Transverse colon (tissue), 4 donors: ENCODE measurements around the gene C1QTNF5. TPM values are rescaled to one million over a fixed set of nuclear protein-coding genes. Genes with fewer than 3 reads are reported as not detected.

Experiments used
- DNase-seq: peaks from one replicate; pipeline ENCODE4 v3.0.0-alpha.2; 2019
- H3K27ac ChIP-seq, 4 donors: fragments of 200-600 bp; sonication (generic); 2 replicates each; pipeline ENCODE4 v1.5.1; 2016 to 2018; ENCODE audit warnings: inconsistent platforms in 4 of 4
- H3K27me3 ChIP-seq: fragments of 200-600 bp; sonication (generic); 2 replicates; pipeline ENCODE4 v1.5.1; 2017; ENCODE audit warnings: inconsistent platforms
- H3K36me3 ChIP-seq, 4 donors: fragments of 200-600 bp; sonication (generic); 2 replicates each; pipeline ENCODE4 v1.5.1; 2017 to 2019; ENCODE audit warnings: inconsistent platforms in 4 of 4
- H3K4me1 ChIP-seq, 4 donors: fragments of 200-600 bp; sonication (generic); 2 replicates each; pipeline ENCODE4 v1.5.1; 2017 to 2020; ENCODE audit warnings: inconsistent platforms in 4 of 4
- H3K4me3 ChIP-seq, 4 donors: fragments of 200-600 bp; sonication (generic); 1 replicate in 1 of 4; 2 replicates in 3 of 4; pipeline versions ENCODE4 v1.5.1 to v1.6.1; 2017 to 2019; ENCODE audit warnings: inconsistent platforms in 4 of 4
- H3K9me3 ChIP-seq, 2 donors: fragments of 200-600 bp; sonication (generic); 2 replicates each; pipeline ENCODE4 v1.5.1; 2017 to 2019; ENCODE audit warnings: inconsistent platforms in 2 of 2
- CTCF ChIP-seq, 5 experiments: fragments of 200-600 bp in 3 of 5; fragments of 450-650 bp in 2 of 5; sonication (generic) in 3 of 5; IDR thresholded peaks; 1 replicate in 2 of 5; 2 replicates in 3 of 5; pipeline ENCODE4 v1.5.1; 2016 to 2017; ENCODE audit warnings: antibody characterized with exemption in 5 of 5, inconsistent platforms in 3 of 5, mild to moderate bottlenecking in 2 of 5, moderate library complexity in 1 of 5
- EP300 ChIP-seq: sonication (generic); formaldehyde crosslinking; IDR thresholded peaks from one replicate; pipeline ENCODE4 v1.6.1; 2017; ENCODE audit warnings: antibody characterized with exemption, low read depth
- POLR2A ChIP-seq: fragments of 450-650 bp; IDR thresholded peaks from one replicate; pipeline ENCODE4 v1.6.1; 2016; ENCODE audit warnings: antibody characterized with exemption, mild to moderate bottlenecking, moderate library complexity
- POLR2AphosphoS5 ChIP-seq, 3 donors: sonication (generic); formaldehyde crosslinking; IDR thresholded peaks; one replicate each; pipeline ENCODE4 v1.6.1; 2016; ENCODE audit warnings: antibody characterized with exemption in 3 of 3
- WGBS, 2 donors: methylation state at CpG; one replicate each; pipeline ENCODE4 v1.1.5; 2018; ENCODE audit warnings: low coverage in 1 of 2; 5-methylcytosine and 5-hydroxymethylcytosine counted together
- in situ Hi-C, 4 donors: fragments of 200-750 bp; cut with MboI; loops; one replicate each; pipeline versions ENCODE4 v1.15.0 to v1.15.1; 2017; ENCODE audit warnings: low sequenced_read_pairs in 3 of 4, low pct_ligation_motif_present in 1 of 4, low pct_unique_long_range_greater_than_20kb in 1 of 4
- intact Hi-C: fragments of 100-400 bp; cut with DNase I; formaldehyde crosslinking; loops from one replicate; pipeline ENCODE4 v1.15.1; 2023; ENCODE audit warnings: low total_unique reads
- total RNA-seq, 4 donors: library from RNA; depleted of rRNA; stranded (reverse); fragments of >200 nt; gene quantifications; one replicate each; pipeline ENCODE4 v1.1.0, GENCODE V29; 2016

C1QTNF5 gene
- total RNA-seq, 4 donors from 2014 or later, result 7.6 to 20.5 (median 11.4) TPM

GRCh38 chr11:119317592-119318239, 23.0 kb downstream of the C1QTNF5 start:
- H3K4me1 ChIP-seq, result peaks cover 30 to 72% (median 59%) of the 10 kb centered on the region in 4 donors

GRCh38 chr11:119316729-119317591, 23.7 kb downstream of the C1QTNF5 start, which contains the start of gene MCAM:
Gene MCAM (minus strand): TSS chr11:119317130. CDS start chr11:119317101, 29 bp downstream.
- 4% methylated on average over 48 of the region's 74 CpGs; no CpG with 5 or more reads in 1 of the 2 donors for WGBS, 2 donors
- no peaks in the 10 kb centered on the region for H3K36me3 ChIP-seq
- DNase-seq, result no peak
- in situ Hi-C loops (no loop called here), intact Hi-C loops (no loop called here)
- H3K4me3 ChIP-seq, result peak within 1 kb of the TSS; percentile 44 to 72 (median 55)
- peaks cover 68% of the 10 kb centered on the region for H3K27me3 ChIP-seq
- peak within 1 kb of the TSS; percentile 82 to 97 (median 87) for H3K27ac ChIP-seq
- peaks cover 30 to 70% (median 57%) of the 10 kb centered on the region in 4 donors for H3K4me1 ChIP-seq
- TF ChIP-seq POLR2A (peak; percentile 54), CTCF (IDR thresholded peaks at IDR 0.05) (no peak), POLR2AphosphoS5 (IDR thresholded peaks at IDR 0.05) (peak; percentile 74 to 92 (median 80)), EP300 (no peak)
- no peaks in the 10 kb centered on the region for H3K9me3 ChIP-seq

More at GRCh38 chr11:119317592-119318239, 23.0 kb downstream of the C1QTNF5 start:
- Histone ChIP-seq H3K27ac (peak overlapping the region; percentile 82 to 97 (median 87)), H3K36me3 (no peaks in the 10 kb centered on the region), H3K4me3 (peak overlapping the region in 2 of 4 donors; percentile 54 to 56), H3K27me3 (peaks cover 68% of the 10 kb centered on the region), H3K9me3 (no peaks in the 10 kb centered on the region)
- WGBS, 2 donors, result 75 to 83% methylated on average over 3 to 14 of the region's 14 CpGs
- intact Hi-C loops (no loop called here), in situ Hi-C loops (no loop called here)
- DNase-seq, result no peak
- TF ChIP-seq CTCF (IDR thresholded peaks at IDR 0.05), result no peak
- TF ChIP-seq POLR2A, result no peak
- TF ChIP-seq POLR2AphosphoS5 (IDR thresholded peaks at IDR 0.05), result no peak
- no peak for TF ChIP-seq EP300

GRCh38 chr11:119316016-119316728, 24.5 kb downstream of the C1QTNF5 start:
- H3K36me3 ChIP-seq, result no peaks in the 10 kb centered on the region
- H3K27ac ChIP-seq, result peak overlapping the region; percentile 82 to 97 (median 87)
- no peak for DNase-seq
- no peaks in the 10 kb centered on the region for H3K9me3 ChIP-seq
- WGBS, 2 donors, result 1% methylated on average over 42 of the region's 46 CpGs; no CpG with 5 or more reads in 1 of the 2 donors
- intact Hi-C loops, result no loop called here
- TF ChIP-seq EP300 (no peak), POLR2AphosphoS5 (IDR thresholded peaks at IDR 0.05) (peak in 1 of 3 donors; percentile 14)
- in situ Hi-C loops, result no loop called here
- H3K4me3 ChIP-seq, result peak overlapping the region; percentile 44 to 72 (median 55)
- peaks cover 64% of the 10 kb centered on the region for H3K27me3 ChIP-seq
- peaks cover 30 to 63% (median 49%) of the 10 kb centered on the region in 4 donors for H3K4me1 ChIP-seq

GRCh38 chr11:119315131-119316015, 25.3 kb downstream of the C1QTNF5 start:
- no peaks in the 10 kb centered on the region for H3K36me3 ChIP-seq
- in situ Hi-C loops, result no loop called here
- no peaks in the 10 kb centered on the region for H3K9me3 ChIP-seq
- TF ChIP-seq EP300, result no peak
- TF ChIP-seq CTCF (IDR thresholded peaks at IDR 0.05), result no peak
- TF ChIP-seq POLR2A, result no peak
- peak in 1 of 3 donors; percentile 28 for TF ChIP-seq POLR2AphosphoS5 (IDR thresholded peaks at IDR 0.05)
- WGBS, 2 donors, result 8% methylated on average over 26 of the region's 29 CpGs; no CpG with 5 or more reads in 1 of the 2 donors
- H3K4me1 ChIP-seq, result peaks cover 30 to 55% (median 42%) of the 10 kb centered on the region in 4 donors
- intact Hi-C loops, result no loop called here
- peak overlapping the region; percentile 82 to 97 (median 87) for H3K27ac ChIP-seq
- peaks cover 56% of the 10 kb centered on the region for H3K27me3 ChIP-seq
- peak overlapping the region; percentile 44 to 72 (median 55) for H3K4me3 ChIP-seq
- DNase-seq, result peak; percentile 62
